Fibroblast of lung (primary cell): ENCODE results near the gene CMIP. TPM values are rescaled to one million over a fixed set of nuclear protein-coding genes. Genes with fewer than 3 reads are reported as not detected.

Experiments
- DNase-seq, 2 donors: peaks; one replicate each; pipeline versions ENCODE4 v3.0.0 to v3.0.0-alpha.2; 2010; ENCODE audit warnings: low read depth in 2 of 2
- H2AFZ ChIP-seq: 2 replicates; pipeline ENCODE4 v1.5.1; 2012; ENCODE audit warnings: low read length, control low read depth, inconsistent platforms
- H3K27ac ChIP-seq: 2 replicates; pipeline ENCODE4 v1.5.1; 2011; ENCODE audit warnings: low read length, control low read depth; ENCODE audit not compliant: insufficient read depth
- H3K27me3 ChIP-seq: 2 replicates; pipeline ENCODE4 v1.5.1; 2011; ENCODE audit warnings: mild to moderate bottlenecking, low read length; ENCODE audit not compliant: control insufficient read depth, insufficient read depth
- H3K36me3 ChIP-seq: 2 replicates; pipeline ENCODE4 v1.5.1; 2011; ENCODE audit warnings: low read length; ENCODE audit not compliant: control insufficient read depth, insufficient read depth
- H3K4me1 ChIP-seq: 2 replicates; pipeline ENCODE4 v1.5.1; 2011; ENCODE audit warnings: low read length; ENCODE audit not compliant: control insufficient read depth, insufficient read depth; ENCODE audit errors: extremely low read depth
- H3K4me2 ChIP-seq: 2 replicates; pipeline ENCODE4 v1.5.1; 2011; ENCODE audit warnings: low read length, control low read depth; ENCODE audit not compliant: insufficient read depth; ENCODE audit errors: extremely low read depth
- H3K4me3 ChIP-seq, 4 experiments: fragments of 200-600 bp in 1 of 4; sonication (generic) in 1 of 4; replicated peaks in 1 of 4; 2 replicates each; pipeline ENCODE4 v1.5.1; 2011 to 2016; ENCODE audit warnings: low read length in 4 of 4, low read depth in 3 of 4, mild to moderate bottlenecking in 3 of 4, control low read depth in 2 of 4, inconsistent platforms in 1 of 4, mixed read lengths in 1 of 4; ENCODE audit not compliant: insufficient read depth in 1 of 4; ENCODE audit errors: control extremely low read depth in 1 of 4
- H3K79me2 ChIP-seq: 2 replicates; pipeline ENCODE4 v1.5.1; 2012; ENCODE audit warnings: mild to moderate bottlenecking, low read length, inconsistent platforms; ENCODE audit not compliant: control insufficient read depth, insufficient read depth
- H3K9ac ChIP-seq: 2 replicates; pipeline ENCODE4 v1.5.1; 2011; ENCODE audit warnings: mild to moderate bottlenecking, low read length, control low read depth; ENCODE audit not compliant: insufficient read depth
- H3K9me3 ChIP-seq: 2 replicates; pipeline ENCODE4 v1.5.1; 2012; ENCODE audit warnings: low read depth, low read length; ENCODE audit not compliant: control insufficient read depth, insufficient read depth
- H4K20me1 ChIP-seq: 2 replicates; pipeline ENCODE4 v1.5.1; 2011; ENCODE audit warnings: low read length; ENCODE audit not compliant: control insufficient read depth, insufficient read depth; ENCODE audit errors: extremely low read depth
- CTCF ChIP-seq, 2 donors: IDR thresholded peaks in 1 of 2; conservative IDR thresholded peaks in 1 of 2; 1 replicate in 1 of 2; 2 replicates in 1 of 2; pipeline ENCODE4 v1.5.1; 2011 to 2012; ENCODE audit warnings: low read length in 2 of 2, control low read depth in 1 of 2, inconsistent platforms in 1 of 2, low read depth in 1 of 2, mild to moderate bottlenecking in 1 of 2
- EZH2 ChIP-seq: IDR thresholded peaks from 2 replicates; pipeline ENCODE4 v1.5.1; 2012; ENCODE audit warnings: low read length, control low read depth, mild to moderate bottlenecking; ENCODE audit errors: missing control alignments
- polyA plus RNA-seq, 2 donors: library from polyadenylated mRNA; depleted of rRNA in 1 of 2; stranded (reverse) in 1 of 2; unstranded in 1 of 2; fragments of >200 nt; gene quantifications; 2 replicates each; pipeline ENCODE4 v1.2.1, GENCODE V29; 2011 to 2012; ENCODE audit warnings: missing spikeins in 1 of 2
- total RNA-seq: library from RNA; depleted of rRNA; stranded (reverse); fragments of >200 nt; gene quantifications from 2 replicates; pipeline ENCODE4 v1.2.1, GENCODE V29; 2014

CMIP gene
- total and polyA plus RNA-seq, 2 donors (not counting 1 experiment from before 2014, with no cell fraction given): 1.9 to 5.1 TPM

GRCh38 chr16:81453091-81453728 lies 8.6 kb downstream of the CMIP start:
- Histone ChIP-seq H2AFZ (no peak overlapping the region), H3K27me3 (no peaks in the 10 kb centered on the region), H3K36me3 (no peaks in the 10 kb centered on the region), H3K27ac (no peak overlapping the region), H3K4me2 (no peak overlapping the region), H4K20me1 (peaks cover 1% of the 10 kb centered on the region), H3K79me2 (peaks cover 20% of the 10 kb centered on the region), H3K4me3 (no peak overlapping the region), H3K4me1 (peaks cover 3% of the 10 kb centered on the region), H3K9ac (no peak overlapping the region), H3K9me3 (no peaks in the 10 kb centered on the region)
- DNase-seq: no peak
- TF ChIP-seq EZH2: no peak

- TF ChIP-seq CTCF (conservative IDR thresholded peaks at IDR 0.05 in 1 of 2, IDR thresholded peaks at IDR 0.05 in 1 of 2; ENCODE audit: low read depth in 1 of 2, low read length in 2 of 2) (no peak), EZH2 (no peak)
- Histone ChIP-seq H3K4me3 (no peak overlapping the region), H3K4me1 (peaks cover 3% of the 10 kb centered on the region), H3K9me3 (no peaks in the 10 kb centered on the region), H4K20me1 (no peaks in the 10 kb centered on the region), H3K4me2 (no peak overlapping the region), H3K9ac (no peak overlapping the region), H2AFZ (no peak overlapping the region), H3K27ac (no peak overlapping the region), H3K36me3 (no peaks in the 10 kb centered on the region), H3K79me2 (peaks cover 15% of the 10 kb centered on the region), H3K27me3 (no peaks in the 10 kb centered on the region)
- no peak for DNase-seq
Observed at GRCh38 chr16:81454044-81454443, 9.4 kb downstream of the CMIP start.

GRCh38 chr16:81455006-81455405 lies 10.4 kb downstream of the CMIP start:
- Histone ChIP-seq H3K4me2 (no peak overlapping the region), H3K4me1 (peaks cover 3% of the 10 kb centered on the region), H3K36me3 (no peaks in the 10 kb centered on the region), H4K20me1 (no peaks in the 10 kb centered on the region), H3K9ac (no peak overlapping the region), H3K79me2 (peaks cover 11% of the 10 kb centered on the region), H2AFZ (no peak overlapping the region), H3K9me3 (no peaks in the 10 kb centered on the region), H3K27ac (no peak overlapping the region), H3K27me3 (no peaks in the 10 kb centered on the region), H3K4me3 (no peak overlapping the region)
- TF ChIP-seq EZH2 (no peak), CTCF (conservative IDR thresholded peaks at IDR 0.05 in 1 of 2, IDR thresholded peaks at IDR 0.05 in 1 of 2; ENCODE audit: low read depth in 1 of 2, low read length in 2 of 2) (no peak)
- no peak for DNase-seq
